Calu3 (cell line): Measurements from ENCODE around the gene MYLK. TPM values are rescaled to one million over a fixed set of nuclear protein-coding genes. Genes with fewer than 3 reads are reported as not detected.

ENCODE experiments used
- BruUV-seq: library from RNA; stranded (reverse); fragments of 400-500 nt; replicated peaks from 2 replicates; lab custom pipeline; 2021; lab: Mats Ljungman, UMichigan
- CTCF ChIA-PET: fragments of 300-600 bp; sonication (Branson Sonifier 250); formaldehyde crosslinking; loops from one replicate; lab custom pipeline; 2022; ENCODE audit warnings: antibody characterized with exemption; lab: Charles Lee
- DNase-seq: peaks from one replicate; pipeline ENCODE4 v3.0.0; 2022
- H3K27ac Mint-ChIP-seq: one replicate; pipeline ENCODE4 v1.8.0; 2022; ENCODE audit warnings: mixed read lengths; ENCODE audit not compliant: unreplicated experiment
- H3K27me3 Mint-ChIP-seq: one replicate; pipeline ENCODE4 v1.8.0; 2022; ENCODE audit warnings: mixed read lengths; ENCODE audit not compliant: unreplicated experiment
- H3K36me3 Mint-ChIP-seq: one replicate; pipeline ENCODE4 v1.8.0; 2022; ENCODE audit warnings: mild to moderate bottlenecking, moderate library complexity, mixed read lengths; ENCODE audit not compliant: insufficient read depth, unreplicated experiment
- H3K4me1 Mint-ChIP-seq: one replicate; pipeline ENCODE4 v1.8.0; 2022; ENCODE audit warnings: mild to moderate bottlenecking, low read depth, mixed read lengths; ENCODE audit not compliant: unreplicated experiment
- H3K4me3 Mint-ChIP-seq: one replicate; pipeline ENCODE4 v1.8.0; 2022; ENCODE audit warnings: mild to moderate bottlenecking, low read depth, moderate library complexity, mixed read lengths; ENCODE audit not compliant: unreplicated experiment
- H3K9me3 Mint-ChIP-seq: one replicate; pipeline ENCODE4 v1.8.0; 2022; ENCODE audit warnings: low read depth, mixed read lengths; ENCODE audit not compliant: unreplicated experiment
- CTCF ChIP-seq: fragments of 200-600 bp; IDR thresholded peaks from one replicate; pipeline ENCODE4 v1.8.0; 2022; ENCODE audit warnings: antibody characterized with exemption; ENCODE audit not compliant: unreplicated experiment
- intact Hi-C: fragments of 100-400 bp; cut with micrococcal nuclease; formaldehyde crosslinking; loops from one replicate; pipeline ENCODE4 v1.10.0; 2022; ENCODE audit not compliant: unreplicated experiment
- total RNA-seq: library from RNA; stranded (reverse); gene quantifications from 2 replicates; pipeline ENCODE4 v1.2.3, GENCODE V29; 2022

Gene MYLK
- total RNA-seq, 1 experiment from 2014 or later, result 10.7 TPM

- Mint-ChIP-seq H3K4me3 (no peak overlapping the region), H3K36me3 (no peaks in the 10 kb centered on the region), H3K27ac (no peak overlapping the region), H3K27me3 (no peaks in the 10 kb centered on the region), H3K9me3 (peaks cover 2% of the 10 kb centered on the region), H3K4me1 (peaks cover 25% of the 10 kb centered on the region)
- intact Hi-C loops, result no loop called here
- DNase-seq, result no peak
- TF ChIP-seq CTCF, result no peak
- no TSS peak for BruUV-seq
- CTCF ChIA-PET, result interaction anchor here (1.3 kb wide), 1 partner anchor 10 kb away, joined by 4 read pairs; no protein-coding TSS in a partner anchor
Observed at GRCh38 chr3:123597561-123597960, 286.6 kb downstream of the MYLK start.

- Mint-ChIP-seq H3K27ac (no peak overlapping the region), H3K36me3 (no peaks in the 10 kb centered on the region), H3K4me1 (peaks cover 6% of the 10 kb centered on the region), H3K4me3 (no peak overlapping the region), H3K27me3 (no peaks in the 10 kb centered on the region), H3K9me3 (peaks cover 5% of the 10 kb centered on the region)
- no peak for TF ChIP-seq CTCF
- intact Hi-C loops, result no loop called here
- BruUV-seq, result no TSS peak
- no peak for DNase-seq
- CTCF ChIA-PET, result interaction anchor here (0.7 kb wide), 1 partner anchor 16 kb away, joined by 4 read pairs; no protein-coding TSS in a partner anchor
Observed at GRCh38 chr3:123595396-123596180, 288.5 kb downstream of the MYLK start.

GRCh38 chr3:123593381-123593780 lies 290.8 kb downstream of the MYLK start:
- intact Hi-C loops, result no loop called here
- H3K27me3 Mint-ChIP-seq, result no peaks in the 10 kb centered on the region
- DNase-seq, result no peak
- BruUV-seq, result no TSS peak
- CTCF ChIA-PET, result no interaction called here
- no peak overlapping the region for H3K27ac Mint-ChIP-seq
- no peak overlapping the region for H3K4me3 Mint-ChIP-seq
- peaks cover 3% of the 10 kb centered on the region for H3K9me3 Mint-ChIP-seq
- no peak for TF ChIP-seq CTCF
- H3K36me3 Mint-ChIP-seq, result no peaks in the 10 kb centered on the region
- peaks cover under 1% of the 10 kb centered on the region for H3K4me1 Mint-ChIP-seq

GRCh38 chr3:123590685-123591450 lies 293.3 kb downstream of the MYLK start:
- TF ChIP-seq CTCF, result no peak
- BruUV-seq, result no TSS peak
- Mint-ChIP-seq H3K4me3 (no peak overlapping the region), H3K27ac (no peak overlapping the region), H3K4me1 (peaks cover 8% of the 10 kb centered on the region), H3K36me3 (no peaks in the 10 kb centered on the region), H3K9me3 (peaks cover 3% of the 10 kb centered on the region), H3K27me3 (no peaks in the 10 kb centered on the region)
- intact Hi-C loops, result no loop called here
- no peak for DNase-seq
- CTCF ChIA-PET, result no interaction called here
